ENCODE measurements around the gene BCAS3. TPM values are rescaled to one million over a fixed set of nuclear protein-coding genes. Genes with fewer than 3 reads are reported as not detected.

Gene BCAS3
- polyA plus RNA-seq, 1 donor = 29.1 TPM

GRCh38 chr17:61155590-61156237, 478.1 kb downstream of the BCAS3 start:
- no peak for DNase-seq

GRCh38 chr17:61157246-61157886, 479.7 kb downstream of the BCAS3 start:
- no peak for DNase-seq

- DNase-seq = no peak
Measured at GRCh38 chr17:61158376-61158775, 480.7 kb downstream of the BCAS3 start.

- no peak for DNase-seq
Measured at GRCh38 chr17:61159221-61159814, 481.7 kb downstream of the BCAS3 start.

- no peak for DNase-seq
Measured at GRCh38 chr17:61160204-61160603, 482.6 kb downstream of the BCAS3 start.

- DNase-seq = no peak
Measured at GRCh38 chr17:61160789-61161445, 483.3 kb downstream of the BCAS3 start.

- no peak for DNase-seq
Measured at GRCh38 chr17:61161615-61162134, 484.0 kb downstream of the BCAS3 start.

- no peak for DNase-seq
Measured at GRCh38 chr17:61164517-61164916, 486.9 kb downstream of the BCAS3 start.

GRCh38 chr17:61167075-61167474, 489.4 kb downstream of the BCAS3 start:
- DNase-seq = no peak

- no peak for DNase-seq
Measured at GRCh38 chr17:61168506-61168905, 490.9 kb downstream of the BCAS3 start.

- no peak for DNase-seq
Measured at GRCh38 chr17:61174310-61174709, 496.7 kb downstream of the BCAS3 start.

GRCh38 chr17:61175298-61176142, 497.9 kb downstream of the BCAS3 start:
- DNase-seq = no peak

GRCh38 chr17:61177351-61177750, 499.7 kb downstream of the BCAS3 start:
- DNase-seq = no peak

- DNase-seq = no peak
Measured at GRCh38 chr17:61178284-61178683, 500.6 kb downstream of the BCAS3 start.

- no peak for DNase-seq
Measured at GRCh38 chr17:61179380-61179806, 501.7 kb downstream of the BCAS3 start.

- DNase-seq = no peak
Measured at GRCh38 chr17:61183793-61184192, 506.1 kb downstream of the BCAS3 start.

- no peak for DNase-seq
Measured at GRCh38 chr17:61185385-61185784, 507.7 kb downstream of the BCAS3 start.

GRCh38 chr17:61187038-61187437, 509.4 kb downstream of the BCAS3 start:
- DNase-seq = no peak

- no peak for DNase-seq
Measured at GRCh38 chr17:61188081-61188480, 510.4 kb downstream of the BCAS3 start.

GRCh38 chr17:61189968-61190367, 512.3 kb downstream of the BCAS3 start:
- DNase-seq = no peak

GRCh38 chr17:61196302-61196704, 518.7 kb downstream of the BCAS3 start:
- no peak for DNase-seq

- DNase-seq = no peak
Measured at GRCh38 chr17:61196799-61197198, 519.1 kb downstream of the BCAS3 start.

All from left kidney (tissue), 2 donors.